ENCODE results near the gene IFIT5.
"Not testable (repeated sequence)": the region's sequence is repeated elsewhere in the genome, so short reads cannot be mapped to it uniquely, and the experiment has no call there.

Gene IFIT5

DNA sequence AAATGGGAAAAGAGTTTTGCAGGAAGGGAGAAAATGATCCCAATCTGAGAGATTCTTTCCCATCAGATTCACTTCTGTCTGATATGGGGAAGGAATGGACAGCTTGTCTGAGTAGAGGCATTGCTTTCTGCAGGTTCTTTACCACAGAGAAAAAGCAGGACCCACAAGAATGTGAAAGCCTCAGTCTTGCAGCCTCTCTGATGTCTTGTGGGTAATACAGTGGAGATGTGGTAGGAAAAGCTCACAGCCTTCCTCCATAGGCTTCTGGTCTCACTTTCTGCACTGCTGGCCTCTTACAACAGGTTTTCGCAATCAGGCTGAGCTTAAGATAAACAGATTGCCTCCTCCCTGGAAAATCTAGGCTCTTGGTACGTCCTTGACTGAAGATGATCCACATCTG, 21.4 kb upstream of the IFIT5 start:
- no peak for DNase-seq (ENCODE audit: low read depth)

DNA sequence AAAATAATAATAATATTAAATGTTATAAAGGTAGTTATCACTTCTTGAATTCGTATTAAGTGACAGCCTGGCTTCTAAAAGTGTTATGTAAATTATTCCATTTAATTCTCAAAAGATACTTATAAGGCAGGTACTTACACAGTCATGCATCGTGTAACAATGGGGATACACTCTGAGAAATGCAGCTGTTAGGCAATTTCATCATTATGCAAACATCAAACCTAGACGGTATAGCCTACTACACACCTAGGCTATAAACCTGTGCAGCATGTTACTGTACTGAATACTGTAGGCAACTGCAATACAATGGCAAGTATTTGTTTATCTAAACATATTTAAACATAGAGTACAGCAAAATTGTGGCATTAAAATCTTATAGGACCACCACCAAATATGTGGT, 20.5 kb upstream of the IFIT5 start:
- DNase-seq (ENCODE audit: low read depth), result no peak

DNA sequence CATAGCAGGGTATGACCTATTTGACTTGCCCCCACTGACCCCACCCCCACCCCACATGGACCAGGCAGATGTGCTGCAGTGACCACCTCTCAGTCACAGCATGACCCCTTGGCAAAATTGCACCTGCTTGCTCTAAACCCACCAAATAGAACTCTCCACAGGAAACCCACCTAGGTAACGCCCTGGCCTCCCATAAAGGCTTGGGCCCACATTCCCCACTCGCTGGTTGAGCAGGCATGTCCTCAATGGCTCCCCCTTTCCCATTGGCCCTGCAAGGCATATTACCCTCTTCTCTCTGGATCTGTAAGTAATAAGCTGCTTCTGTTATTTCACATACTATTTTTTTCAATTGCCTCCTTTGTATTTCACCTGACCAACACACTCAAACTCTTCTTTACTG, 19.2 kb upstream of the IFIT5 start:
- no peak for DNase-seq (ENCODE audit: low read depth)

DNA sequence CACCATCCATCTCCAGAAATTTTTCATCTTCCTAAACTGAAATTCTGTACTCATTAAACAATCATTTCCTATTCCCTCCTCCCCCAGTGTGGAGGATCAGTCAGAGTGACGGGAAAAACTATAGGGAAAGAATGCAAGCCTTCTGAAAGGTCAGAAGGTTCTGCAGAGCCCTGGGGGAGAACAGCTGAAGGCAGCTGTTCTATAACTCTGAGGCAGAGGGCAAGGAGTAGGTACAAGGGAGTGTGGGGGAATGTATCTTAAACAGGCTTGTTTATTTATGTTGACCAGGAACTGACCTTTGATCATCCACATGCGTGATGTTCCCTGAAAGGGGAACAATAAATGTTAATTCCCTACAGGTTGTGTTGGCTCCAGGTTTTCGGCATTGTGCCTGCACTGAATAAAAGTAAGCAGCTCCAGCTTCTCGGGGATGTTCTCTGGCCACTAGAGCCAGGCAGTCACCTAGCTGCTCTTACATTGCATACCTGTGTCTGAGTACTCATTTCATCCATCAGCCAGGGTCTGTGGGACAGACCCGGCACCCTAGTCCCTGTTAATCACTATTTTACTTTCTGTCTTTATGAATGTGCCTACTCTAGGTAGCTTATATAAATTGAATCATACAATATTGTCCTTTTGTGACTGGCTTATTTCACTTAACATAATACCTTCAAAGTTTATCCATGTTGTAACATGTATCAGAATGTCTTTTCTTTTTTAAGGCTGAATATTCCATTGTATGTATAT, 16.2 kb upstream of the IFIT5 start:
- DNase-seq (ENCODE audit: low read depth), result no peak

DNA sequence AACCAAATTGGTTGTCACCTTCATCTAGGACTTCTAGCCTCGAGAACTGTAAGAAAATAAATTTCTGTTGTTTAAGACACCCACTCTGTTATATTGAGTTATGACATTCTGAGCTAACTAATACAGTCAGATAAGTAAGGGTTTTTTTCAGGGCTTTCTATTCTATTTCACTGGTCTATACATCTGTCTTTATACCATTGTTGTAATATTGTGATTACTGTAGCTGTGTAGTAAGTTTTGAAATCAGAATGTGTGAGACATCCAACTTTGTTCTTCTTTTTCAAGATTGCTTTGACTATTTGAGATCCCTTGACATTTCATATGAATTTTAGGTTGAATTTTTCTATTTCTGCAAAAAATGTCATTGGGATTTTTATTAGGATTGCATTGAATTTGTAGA, 14.4 kb upstream of the IFIT5 start:
- no peak for DNase-seq (ENCODE audit: low read depth)

DNA sequence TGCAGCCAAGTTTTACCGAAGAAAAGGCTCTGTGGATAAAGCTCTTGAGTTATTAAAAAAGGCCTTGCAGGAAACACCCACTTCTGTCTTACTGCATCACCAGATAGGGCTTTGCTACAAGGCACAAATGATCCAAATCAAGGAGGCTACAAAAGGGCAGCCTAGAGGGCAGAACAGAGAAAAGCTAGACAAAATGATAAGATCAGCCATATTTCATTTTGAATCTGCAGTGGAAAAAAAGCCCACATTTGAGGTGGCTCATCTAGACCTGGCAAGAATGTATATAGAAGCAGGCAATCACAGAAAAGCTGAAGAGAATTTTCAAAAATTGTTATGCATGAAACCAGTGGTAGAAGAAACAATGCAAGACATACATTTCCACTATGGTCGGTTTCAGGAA, 11.3 kb upstream of the IFIT5 start:
- no peak for DNase-seq (ENCODE audit: low read depth)

DNA sequence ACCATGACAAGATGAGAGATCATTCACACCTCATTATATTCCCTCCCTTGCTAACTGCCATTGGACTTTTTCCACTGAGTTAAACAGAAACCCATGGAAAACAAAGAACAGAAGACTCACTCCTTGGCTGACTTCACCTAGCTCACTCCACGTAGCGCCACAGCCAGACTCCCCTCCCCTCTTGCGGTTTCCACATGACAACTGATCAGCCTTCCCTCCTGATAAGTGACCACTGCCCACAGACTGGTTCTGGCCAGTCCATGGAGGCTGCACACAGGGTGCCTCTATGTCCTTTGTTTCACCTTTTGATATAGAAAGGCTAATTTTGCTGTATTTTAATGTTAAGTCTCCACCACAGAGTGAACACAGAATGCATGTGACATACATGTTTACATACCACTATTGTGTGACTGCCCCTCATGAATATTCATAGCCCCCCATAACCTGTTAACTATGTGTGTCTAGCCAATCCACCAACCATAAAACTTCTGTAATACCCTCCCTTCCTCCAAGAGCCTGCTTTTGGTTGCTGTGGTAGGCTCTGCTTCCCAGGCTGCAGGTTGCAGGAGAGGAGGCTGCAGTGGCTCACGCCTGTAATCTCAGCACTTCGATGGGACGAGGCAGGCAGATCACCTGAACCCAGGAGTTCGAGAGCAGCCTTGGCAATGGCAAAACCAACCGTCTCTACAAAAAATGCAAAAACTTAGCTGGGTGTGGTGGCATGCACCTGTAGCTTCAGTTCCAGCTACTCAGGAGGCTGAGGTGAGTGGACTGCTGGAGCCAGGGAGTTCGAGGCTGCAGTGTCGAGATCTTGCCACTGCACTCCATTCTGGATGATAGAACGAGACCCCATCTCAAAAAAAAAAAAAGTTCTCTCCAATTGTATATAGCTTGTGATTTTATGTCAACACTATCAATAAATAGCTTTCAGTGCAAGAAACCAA, 10.0 kb upstream of the IFIT5 start:
- DNase-seq (ENCODE audit: low read depth), result no peak

DNA sequence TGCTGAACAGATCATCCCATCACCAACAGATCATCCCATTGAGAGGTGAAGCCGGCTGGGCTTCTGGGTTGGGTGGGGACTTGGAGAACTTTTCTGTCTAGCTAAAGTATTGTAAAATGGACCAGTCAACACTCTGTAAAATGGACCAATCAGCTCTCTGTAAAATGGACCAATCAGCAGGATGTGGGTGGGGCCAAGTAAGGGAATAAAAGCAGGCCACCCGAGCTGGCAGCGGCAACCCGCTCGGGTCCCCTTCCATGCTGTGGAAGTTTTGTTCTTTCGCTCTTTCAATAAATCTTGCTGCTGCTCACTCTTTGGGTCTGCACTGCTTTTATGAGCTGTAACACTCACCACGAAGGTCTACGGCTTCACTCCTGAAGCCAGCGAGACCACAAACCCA, 8.2 kb upstream of the IFIT5 start:
- not testable (repeated sequence) for DNase-seq (ENCODE audit: low read depth)

DNA sequence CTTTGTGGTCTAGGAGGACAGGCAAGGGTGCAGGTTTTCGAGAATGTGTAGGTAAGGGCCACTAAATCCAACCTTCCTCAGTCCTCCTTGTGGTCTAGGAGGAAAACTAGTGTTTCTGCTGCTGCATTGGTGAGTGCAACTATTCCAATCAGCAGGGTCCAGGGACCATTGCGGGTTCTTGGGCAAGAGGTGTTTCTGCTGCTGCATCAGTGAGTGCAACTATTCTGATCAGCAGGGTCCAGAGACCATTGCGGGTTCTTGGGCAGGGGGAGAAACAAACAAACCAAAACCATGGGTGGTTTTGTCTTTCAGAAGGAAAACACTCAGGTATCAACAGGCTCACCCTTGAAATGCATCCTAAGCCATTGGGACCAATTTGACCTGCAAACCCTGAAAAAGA, 6.6 kb upstream of the IFIT5 start:
- not testable (repeated sequence) for DNase-seq (ENCODE audit: low read depth)

DNA sequence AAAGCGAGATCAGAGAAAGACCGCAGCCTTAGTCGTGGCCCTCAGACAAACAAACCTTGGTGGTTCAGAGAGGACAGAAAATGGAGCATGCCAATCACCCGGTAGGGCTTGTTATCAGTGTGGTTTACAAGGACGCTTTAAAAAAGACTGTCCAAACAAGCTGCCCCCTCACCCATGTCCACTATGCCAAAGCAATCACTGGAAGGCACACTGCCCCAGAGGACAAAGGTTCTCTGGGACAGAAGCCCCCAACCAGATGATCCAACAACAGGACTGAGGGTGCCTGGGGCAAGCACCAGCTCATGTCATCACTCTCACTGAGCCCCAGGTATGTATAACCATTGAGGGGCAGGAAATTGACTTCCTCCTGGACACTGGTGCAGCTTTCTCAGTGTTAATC, 5.1 kb upstream of the IFIT5 start:
- not testable (repeated sequence) for DNase-seq (ENCODE audit: low read depth)

DNA sequence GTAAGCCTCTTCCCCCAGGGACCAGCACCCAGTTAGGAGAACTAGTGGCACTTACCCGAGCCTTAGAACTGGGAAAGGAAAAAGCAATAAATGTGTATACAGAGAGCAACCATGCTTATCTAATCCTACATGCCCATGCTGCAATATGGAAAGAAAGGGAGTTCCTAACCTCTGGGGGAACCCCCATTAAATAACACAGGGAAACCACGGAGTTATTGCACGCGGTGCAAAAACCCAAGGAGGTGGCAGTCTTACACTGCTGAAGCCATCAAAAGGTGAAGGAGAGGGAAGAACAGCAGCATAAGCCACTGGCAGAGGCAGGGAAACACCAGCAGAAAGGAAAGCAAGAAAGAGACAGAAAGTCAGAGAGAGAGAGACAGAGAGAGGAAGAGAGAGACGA, 3.8 kb upstream of the IFIT5 start:
- DNase-seq (ENCODE audit: low read depth), result not testable (repeated sequence)

DNA sequence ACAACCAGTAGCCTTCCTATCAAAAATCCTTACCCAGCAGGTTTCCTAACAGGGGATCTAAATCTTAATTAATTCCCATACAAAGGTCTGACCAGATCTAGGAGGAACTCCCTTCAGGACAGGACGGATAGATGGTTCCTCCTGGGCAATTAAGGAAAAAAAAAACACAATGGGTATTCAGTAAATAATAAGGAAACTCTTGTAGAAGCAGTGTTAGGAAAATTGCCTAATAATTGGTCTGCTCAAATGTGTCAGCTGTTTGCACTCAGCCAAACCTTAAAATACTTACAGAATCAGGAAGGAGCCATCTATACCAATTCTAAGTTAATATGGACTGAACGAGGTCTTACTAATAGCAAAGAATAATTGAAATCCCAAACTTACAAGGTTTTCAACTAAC, 3.2 kb upstream of the IFIT5 start:
- DNase-seq (ENCODE audit: low read depth), result not testable (repeated sequence)

DNA sequence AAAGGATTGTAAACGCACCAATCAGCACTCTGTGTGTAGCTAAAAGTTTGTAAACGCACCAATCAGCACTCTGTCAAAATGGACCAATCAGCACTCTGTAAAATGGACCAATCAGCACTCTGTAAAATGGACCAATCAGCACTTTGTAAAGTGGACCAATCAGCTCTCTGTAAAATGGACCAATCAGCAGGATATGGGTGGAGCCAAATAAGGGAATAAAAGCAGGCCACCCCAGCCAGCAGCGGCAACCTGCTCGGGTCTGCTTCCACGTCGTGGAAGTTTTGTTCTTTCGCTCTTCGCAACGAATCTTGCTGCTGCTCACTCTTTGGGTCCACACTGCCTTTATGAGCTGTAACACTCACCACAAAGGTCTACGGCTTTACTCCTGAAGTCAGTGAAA, 2.1 kb upstream of the IFIT5 start:
- not testable (repeated sequence) for DNase-seq (ENCODE audit: low read depth)

DNA sequence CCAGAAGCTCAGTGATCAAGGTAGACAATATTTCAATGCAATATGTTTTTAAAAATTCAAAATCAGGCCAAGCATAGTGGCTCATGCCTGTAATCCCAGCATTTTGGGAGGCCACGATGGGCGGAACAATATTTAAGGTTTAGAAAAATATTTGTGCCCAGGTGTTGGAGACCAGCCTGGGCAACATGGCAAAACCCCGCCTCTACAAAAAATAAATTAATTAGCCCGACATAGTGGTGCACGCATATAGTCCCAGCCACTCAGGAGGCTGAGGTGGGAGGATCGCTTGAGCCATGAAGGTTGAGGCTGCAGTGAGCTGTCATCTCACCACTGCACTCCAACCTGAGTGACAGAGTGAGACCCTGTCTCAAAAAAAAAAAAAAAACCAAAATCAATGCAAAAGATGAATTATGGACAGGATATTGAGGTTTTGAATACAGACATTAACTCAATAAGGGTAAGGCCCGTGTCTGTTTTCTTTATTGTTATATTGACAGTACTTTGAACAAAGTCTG, 913 bp upstream of the IFIT5 start:
- DNase-seq (ENCODE audit: low read depth), result no peak

DNA sequence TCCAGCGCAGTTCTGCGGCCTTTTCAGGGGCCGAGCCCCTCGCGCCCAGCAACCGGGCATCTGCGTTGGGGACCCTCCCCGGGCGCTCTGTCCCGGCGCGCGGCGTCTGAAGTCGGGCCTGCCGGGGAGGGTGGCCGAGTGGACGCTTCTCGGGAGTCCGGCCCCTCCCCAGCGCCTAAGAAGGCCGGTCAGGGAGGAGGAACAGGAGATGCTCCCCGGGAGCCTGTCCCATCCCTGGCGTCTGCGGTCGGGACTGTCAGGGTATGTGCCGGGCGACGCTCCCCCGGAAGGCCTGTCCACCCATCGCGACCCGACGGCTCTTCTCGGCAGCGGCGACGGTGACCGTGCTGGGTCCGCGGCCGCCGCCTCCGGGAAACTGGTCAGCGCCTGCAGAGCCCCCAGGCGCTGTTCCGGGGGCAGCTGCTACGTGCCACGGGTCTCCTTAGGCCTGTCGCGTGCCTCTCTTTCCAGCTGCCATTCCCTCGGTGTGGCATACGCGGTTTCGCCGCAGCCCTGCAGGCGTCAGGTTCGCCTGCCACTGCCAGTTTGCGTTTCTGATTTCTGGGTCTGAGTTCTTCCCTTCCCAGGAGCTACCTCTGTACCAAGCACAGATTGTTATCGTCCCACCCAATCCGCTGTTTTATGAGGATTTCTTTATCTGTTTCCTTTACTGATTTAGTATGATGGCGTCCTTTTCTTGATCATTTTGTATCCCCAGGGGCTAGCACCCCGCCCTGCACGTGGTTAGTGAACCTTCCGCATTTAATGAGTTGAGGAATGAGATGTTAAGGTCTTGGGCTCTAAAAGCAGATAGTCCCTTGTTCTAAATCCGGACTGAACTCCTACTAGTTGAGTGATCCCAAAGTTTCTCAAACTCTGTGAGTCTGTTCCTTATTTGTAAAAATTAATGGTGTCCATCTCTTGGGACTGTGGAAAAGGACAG, 782 bp downstream of the IFIT5 start:
- DNase-seq (ENCODE audit: low read depth), result no peak

DNA sequence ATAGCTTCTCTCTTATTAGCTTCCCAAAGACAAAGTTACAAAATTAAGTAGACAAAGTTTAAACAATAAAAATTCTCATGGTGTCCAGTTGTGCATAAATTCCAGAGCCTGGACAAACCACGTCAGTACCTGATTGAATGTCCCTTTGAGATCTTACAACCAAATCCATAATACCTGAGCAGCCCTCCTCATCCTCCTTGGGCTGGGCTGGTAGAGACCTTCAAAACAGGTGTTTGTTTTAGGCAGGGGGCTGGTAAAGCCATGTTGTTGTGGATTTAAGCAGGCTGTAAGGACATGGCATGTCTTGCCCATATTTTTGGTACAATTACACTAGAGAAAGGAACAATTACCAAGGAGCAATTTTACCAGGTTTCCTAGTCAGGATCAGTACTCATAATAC, 2.1 kb downstream of the IFIT5 start:
- no peak for DNase-seq (ENCODE audit: low read depth)

DNA sequence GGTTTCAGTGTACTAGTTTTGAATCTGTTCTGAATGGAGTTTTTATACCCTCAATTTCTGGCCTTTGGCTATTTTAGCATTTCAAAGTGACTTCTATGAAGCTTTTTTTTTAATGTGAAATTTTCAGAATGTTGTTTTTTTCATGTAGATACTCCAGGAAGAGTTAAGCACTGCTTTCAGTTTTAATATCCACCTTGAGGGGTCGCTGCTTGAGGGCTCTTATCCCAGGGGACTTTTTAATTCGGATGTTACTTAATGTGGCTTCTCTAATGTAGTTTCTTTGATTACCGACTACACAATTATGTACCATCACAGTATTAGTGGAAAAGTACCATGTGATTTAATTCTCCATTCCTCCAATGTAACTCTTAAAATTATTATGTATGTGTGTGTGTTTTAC, 5.2 kb downstream of the IFIT5 start:
- no peak for DNase-seq (ENCODE audit: low read depth)

DNA sequence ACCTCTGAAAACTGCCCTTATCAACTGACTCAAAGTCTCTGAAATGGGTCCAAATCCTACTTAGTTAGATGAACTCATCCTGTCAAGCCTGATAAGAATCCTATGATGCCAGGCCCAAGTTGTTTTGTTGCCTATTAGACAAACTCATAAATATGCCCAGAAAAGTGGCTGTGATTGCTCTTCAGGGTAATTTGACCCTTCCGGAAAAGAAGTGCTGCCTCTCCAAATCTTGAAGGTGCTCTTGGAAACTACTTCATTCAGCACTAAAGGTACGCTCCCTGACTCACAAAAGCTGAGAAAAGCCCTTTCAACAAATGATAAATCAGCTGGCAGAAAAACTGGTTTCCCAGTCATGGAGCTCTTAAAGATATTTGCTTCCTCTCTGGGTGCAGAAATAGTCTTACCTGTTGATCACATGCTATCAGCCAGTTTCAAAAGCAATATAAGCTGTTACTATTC, 6.7 kb downstream of the IFIT5 start:
- DNase-seq (ENCODE audit: low read depth), result no peak

DNA sequence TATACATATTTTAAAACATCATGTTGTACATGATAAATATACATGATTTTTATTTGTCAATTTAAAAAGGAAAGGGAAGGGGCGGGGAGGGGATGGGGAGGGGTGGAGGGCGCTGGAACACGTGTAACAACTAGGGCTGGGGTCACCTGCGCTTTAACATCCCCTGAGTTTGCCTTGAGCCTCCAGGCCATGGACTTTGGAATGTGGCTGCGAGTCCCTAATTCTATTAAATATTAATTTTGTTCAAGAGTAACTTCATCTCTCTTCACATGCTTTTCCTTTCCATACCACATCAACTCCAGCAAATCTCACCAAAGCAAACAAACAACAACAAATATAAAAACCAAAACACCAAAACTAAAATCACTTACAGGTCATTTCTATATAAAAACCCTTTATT, 10.6 kb downstream of the IFIT5 start:
- no peak for DNase-seq (ENCODE audit: low read depth)

DNA sequence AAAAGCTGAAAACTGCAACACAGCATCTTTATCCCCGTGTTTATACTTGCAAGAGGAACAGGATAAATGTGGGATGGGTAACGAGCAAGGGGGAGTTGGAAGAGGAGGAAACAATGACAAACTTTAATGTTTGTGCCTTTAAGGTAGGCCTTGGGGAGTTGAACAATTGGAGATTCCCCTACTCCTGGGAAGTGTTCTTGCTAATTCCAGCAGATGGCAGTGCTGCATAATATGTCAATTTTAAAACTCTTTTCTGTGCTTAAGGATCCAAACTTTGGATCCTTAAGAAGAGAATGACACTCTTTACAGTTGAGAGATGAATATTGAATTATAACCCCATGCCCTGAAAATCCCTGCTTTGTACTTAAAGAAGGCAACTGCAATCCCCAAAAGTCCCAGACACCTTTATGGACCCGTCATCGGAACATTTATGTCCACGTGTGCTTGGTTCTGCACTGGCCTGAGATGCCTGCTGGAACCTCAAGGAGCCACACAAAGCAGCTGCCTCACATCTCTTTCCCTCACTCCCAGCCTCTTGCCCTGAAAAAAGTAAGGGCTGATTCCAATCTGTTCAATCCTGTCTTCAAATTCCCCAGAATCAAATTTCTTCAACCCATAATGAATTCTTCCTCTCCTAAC, 12.0 kb downstream of the IFIT5 start:
- no peak for DNase-seq (ENCODE audit: low read depth)

DNA sequence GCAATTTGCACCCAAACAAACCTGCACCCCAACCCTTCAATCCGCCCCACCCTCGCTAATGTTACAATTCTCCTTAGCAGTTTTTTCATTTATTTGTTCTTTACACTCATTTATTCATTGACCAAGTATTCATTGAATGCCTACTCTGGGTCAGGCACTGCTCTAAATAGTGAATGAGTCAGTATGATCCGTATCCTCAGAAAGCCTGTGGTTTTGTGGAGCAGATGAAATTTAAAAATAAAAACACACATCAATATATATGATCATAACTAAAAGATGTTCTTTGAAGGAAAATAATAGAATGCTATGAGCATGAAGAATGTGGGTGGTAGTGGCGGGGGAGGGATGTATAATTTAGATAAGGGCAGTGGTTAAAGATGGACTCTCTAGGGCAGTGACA, 13.3 kb downstream of the IFIT5 start:
- no peak for DNase-seq (ENCODE audit: low read depth)

Data from stimulated activated CD8-positive, alpha-beta memory T cell treated with anti-CD3 and anti-CD28 coated beads, Interleukin-7, amount 100 ng/mL, for 24 hours (primary cell).